Measurements from ENCODE around the gene YIF1A. TPM values are rescaled to one million over a fixed set of nuclear protein-coding genes. Genes with fewer than 3 reads are reported as not detected.

The YIF1A gene
- total and polyA plus RNA-seq, 7 donors: 30.3 to 104 (median 59.2) TPM

- peaks cover 0 to 55% (median 20%) of the 10 kb centered on the region in 4 donors for H3K36me3 ChIP-seq
- WGBS, 2 donors: 71 to 88% methylated on average over 13 of the region's 13 CpGs
- no peak for DNase-seq
- H3K4me1 ChIP-seq: no peaks in the 10 kb centered on the region
- no peak overlapping the region for H3K27ac ChIP-seq
- H3K4me3 ChIP-seq: no peak overlapping the region
- H3K9me3 ChIP-seq: no peaks in the 10 kb centered on the region
- intact Hi-C loops (cut with DNase I): no loop called here
- no peaks in the 10 kb centered on the region for H3K27me3 ChIP-seq
- TF ChIP-seq, protein P1, sequence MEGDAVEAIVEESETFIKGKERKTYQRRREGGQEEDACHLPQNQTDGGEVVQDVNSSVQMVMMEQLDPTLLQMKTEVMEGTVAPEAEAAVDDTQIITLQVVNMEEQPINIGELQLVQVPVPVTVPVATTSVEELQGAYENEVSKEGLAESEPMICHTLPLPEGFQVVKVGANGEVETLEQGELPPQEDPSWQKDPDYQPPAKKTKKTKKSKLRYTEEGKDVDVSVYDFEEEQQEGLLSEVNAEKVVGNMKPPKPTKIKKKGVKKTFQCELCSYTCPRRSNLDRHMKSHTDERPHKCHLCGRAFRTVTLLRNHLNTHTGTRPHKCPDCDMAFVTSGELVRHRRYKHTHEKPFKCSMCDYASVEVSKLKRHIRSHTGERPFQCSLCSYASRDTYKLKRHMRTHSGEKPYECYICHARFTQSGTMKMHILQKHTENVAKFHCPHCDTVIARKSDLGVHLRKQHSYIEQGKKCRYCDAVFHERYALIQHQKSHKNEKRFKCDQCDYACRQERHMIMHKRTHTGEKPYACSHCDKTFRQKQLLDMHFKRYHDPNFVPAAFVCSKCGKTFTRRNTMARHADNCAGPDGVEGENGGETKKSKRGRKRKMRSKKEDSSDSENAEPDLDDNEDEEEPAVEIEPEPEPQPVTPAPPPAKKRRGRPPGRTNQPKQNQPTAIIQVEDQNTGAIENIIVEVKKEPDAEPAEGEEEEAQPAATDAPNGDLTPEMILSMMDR (IDR thresholded peaks at IDR 0.05): no peak
- TF ChIP-seq POLR2A (IDR thresholded peaks at IDR 0.05): no peak
- no peak for TF ChIP-seq POLR2AphosphoS5 (IDR thresholded peaks at IDR 0.05)
- no peak for TF ChIP-seq EP300 (IDR thresholded peaks at IDR 0.05)
Observed at GRCh38 chr11:66243782-66244535, 45.0 kb downstream of the YIF1A start.

DNA sequence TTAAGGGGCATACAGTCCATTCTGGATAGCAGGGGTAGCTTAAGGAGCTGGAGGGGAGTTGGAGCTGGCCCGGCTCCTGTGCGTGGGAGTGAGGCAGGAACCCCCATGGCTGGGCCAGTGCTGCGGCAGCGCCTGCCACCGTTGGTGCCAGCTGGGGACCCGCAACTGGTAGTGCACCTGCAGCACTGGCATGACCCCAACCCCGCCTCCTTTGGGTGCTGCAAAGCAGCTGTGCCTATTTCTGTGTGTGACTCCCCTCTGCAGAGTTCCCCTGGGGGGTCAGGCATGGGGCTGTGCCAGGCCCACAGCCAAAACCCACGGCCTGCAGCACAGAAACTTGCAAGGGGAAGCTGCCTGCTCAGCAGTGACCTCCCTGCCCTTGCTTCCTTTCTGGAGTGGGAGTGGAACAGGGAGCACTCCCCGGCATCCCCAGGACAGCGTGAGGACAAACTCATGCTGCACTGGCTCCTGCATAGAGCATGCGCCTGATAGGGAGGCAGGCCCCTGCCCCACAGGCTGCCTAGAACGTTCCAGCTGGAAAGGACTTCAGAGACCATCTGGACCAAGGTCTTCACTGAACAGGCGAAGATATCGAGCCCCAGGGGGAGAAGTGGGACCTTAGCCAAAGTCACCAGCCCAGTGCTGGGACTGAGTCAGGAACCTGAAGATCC is 46.7 kb downstream of the YIF1A start:
- Histone ChIP-seq H3K4me3 (no peak overlapping the region), H3K27ac (no peak overlapping the region), H3K4me1 (no peaks in the 10 kb centered on the region), H3K36me3 (peaks cover 0 to 67% (median 20%) of the 10 kb centered on the region in 4 donors), H3K9me3 (no peaks in the 10 kb centered on the region), H3K27me3 (no peaks in the 10 kb centered on the region)
- WGBS, 2 donors: 72 to 90% methylated on average over 14 of the region's 14 CpGs
- intact Hi-C loops (cut with DNase I): no loop called here
- DNase-seq: no peak
- no peak for TF ChIP-seq POLR2AphosphoS5 (IDR thresholded peaks at IDR 0.05)
- no peak for TF ChIP-seq POLR2A (IDR thresholded peaks at IDR 0.05)
- no peak for TF ChIP-seq EP300 (IDR thresholded peaks at IDR 0.05)
- TF ChIP-seq, protein P1 (IDR thresholded peaks at IDR 0.05): no peak

GRCh38 chr11:66240781-66241136 is 48.2 kb downstream of the YIF1A start:
- H3K4me3 ChIP-seq: no peak overlapping the region
- no peaks in the 10 kb centered on the region for H3K9me3 ChIP-seq
- TF ChIP-seq EP300 (IDR thresholded peaks at IDR 0.05) (no peak), POLR2AphosphoS5 (IDR thresholded peaks at IDR 0.05) (no peak), POLR2A (IDR thresholded peaks at IDR 0.05) (no peak)
- TF ChIP-seq, protein P1 (IDR thresholded peaks at IDR 0.05): no peak
- no peak for DNase-seq
- 89 to 91% methylated on average over 9 of the region's 9 CpGs for WGBS, 2 donors
- H3K27me3 ChIP-seq: no peaks in the 10 kb centered on the region
- H3K36me3 ChIP-seq: peaks cover 0 to 78% (median 24%) of the 10 kb centered on the region in 4 donors
- no peaks in the 10 kb centered on the region for H3K4me1 ChIP-seq
- intact Hi-C loops (cut with DNase I): no loop called here
- no peak overlapping the region for H3K27ac ChIP-seq

DNA sequence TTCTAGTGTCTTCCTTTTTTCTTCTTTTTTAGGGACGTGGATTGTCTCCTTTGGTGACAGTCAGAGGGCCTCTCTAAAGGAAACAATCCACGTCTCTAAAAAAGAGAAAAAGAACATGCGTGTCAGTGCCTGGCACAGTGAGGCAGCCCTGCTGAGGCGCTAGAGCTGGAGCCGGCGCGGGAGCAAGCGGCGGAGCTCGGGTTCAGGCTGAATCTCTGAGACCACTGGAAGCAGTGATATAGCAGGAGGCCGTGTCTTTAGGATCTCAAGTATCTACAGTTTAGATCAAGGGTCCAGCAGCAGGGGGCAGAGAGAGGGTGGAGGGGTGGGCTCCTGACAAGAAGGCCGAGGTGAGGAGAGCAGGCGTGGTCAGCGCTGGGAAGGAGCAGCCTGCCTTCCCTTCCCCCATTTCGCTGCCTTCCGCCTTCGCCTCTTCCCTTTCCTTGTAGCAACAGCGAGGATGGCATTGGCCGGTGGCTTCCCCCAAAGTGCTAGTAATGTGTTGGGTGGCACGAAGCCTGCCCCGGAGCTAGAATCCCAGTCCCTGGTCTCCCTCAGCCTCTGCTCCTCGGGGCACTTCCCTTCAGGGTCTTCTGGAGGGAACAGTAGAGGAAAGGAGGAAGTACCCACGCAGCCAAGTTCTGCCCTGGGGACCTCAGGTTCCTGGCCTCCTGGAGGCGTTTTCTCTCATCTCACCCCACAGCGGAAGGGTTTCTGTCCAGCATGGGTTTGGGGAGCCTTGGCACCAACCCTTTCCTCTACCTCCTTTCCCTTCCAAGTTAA is 48.8 kb downstream of the YIF1A start:
- no peak for DNase-seq
- H3K4me1 ChIP-seq: no peaks in the 10 kb centered on the region
- H3K9me3 ChIP-seq: no peaks in the 10 kb centered on the region
- H3K4me3 ChIP-seq: no peak overlapping the region
- 88 to 92% methylated on average over 25 of the region's 25 CpGs for WGBS, 2 donors
- no peaks in the 10 kb centered on the region for H3K27me3 ChIP-seq
- no peak for TF ChIP-seq EP300 (IDR thresholded peaks at IDR 0.05)
- no peak for TF ChIP-seq POLR2A (IDR thresholded peaks at IDR 0.05)
- no peak for TF ChIP-seq POLR2AphosphoS5 (IDR thresholded peaks at IDR 0.05)
- TF ChIP-seq, protein P1 (IDR thresholded peaks at IDR 0.05): no peak
- H3K36me3 ChIP-seq: peaks cover 0 to 83% (median 30%) of the 10 kb centered on the region in 4 donors
- intact Hi-C loops (cut with DNase I): no loop called here
- no peak overlapping the region for H3K27ac ChIP-seq
